IMR-90 (cell line): ENCODE data around the gene ANKRD11. TPM values are rescaled to one million over a fixed set of nuclear protein-coding genes. Genes with fewer than 3 reads are reported as not detected.

Experiments
- ATAC-seq: fragments of 200-7000 bp; cut with Tn5 transposase; 2 replicates; pipeline ENCODE4 v1.9.1; 2020; ENCODE audit warnings: low read depth, mild to moderate bottlenecking, moderate library complexity
- BruUV-seq: library from RNA; stranded (reverse); fragments of 400-500 nt; replicated peaks from 2 replicates; lab custom pipeline; 2021; lab: Mats Ljungman, UMichigan
- CTCF ChIA-PET: fragments of 300-600 bp; formaldehyde crosslinking; extraction: SDS; loops from one replicate; lab custom pipeline; 2021; ENCODE audit warnings: antibody characterized with exemption; lab: Yijun Ruan, JAX
- POLR2A ChIA-PET: fragments of 300-600 bp; sonication (Branson Sonifier 250); formaldehyde crosslinking; loops from one replicate; lab custom pipeline; 2022; ENCODE audit warnings: antibody characterized with exemption; ENCODE audit not compliant: unreplicated experiment; lab: Charles Lee
- DNase-seq: peaks from one replicate; pipeline ENCODE4 v3.0.0; 2013
- H2AFZ ChIP-seq: replicated peaks from 2 replicates; pipeline ENCODE3; 2013; ENCODE audit warnings: low read length, mild to moderate bottlenecking; ENCODE audit not compliant: poor library complexity
- H2AK5ac ChIP-seq: 2 replicates; pipeline ENCODE4 v1.6.1; 2013; ENCODE audit warnings: low read depth, low read length, inconsistent platforms
- H2AK9ac ChIP-seq: replicated peaks from 2 replicates; pipeline ENCODE3; 2013; ENCODE audit warnings: mild to moderate bottlenecking, low read depth, low read length, moderate library complexity; ENCODE audit not compliant: poor library complexity
- H2BK120ac ChIP-seq: 2 replicates; pipeline ENCODE4 v1.6.1; 2013; ENCODE audit warnings: low read depth, low read length, inconsistent platforms
- H2BK15ac ChIP-seq: 3 replicates; pipeline ENCODE4 v1.6.1; 2013; ENCODE audit warnings: low read depth, low read length, inconsistent platforms
- H2BK20ac ChIP-seq: 2 replicates; pipeline ENCODE4 v1.6.1; 2013; ENCODE audit warnings: low read depth, mild to moderate bottlenecking, inconsistent platforms, low read length, moderate library complexity
- H2BK5ac ChIP-seq: 2 replicates; pipeline ENCODE4 v1.6.1; 2013; ENCODE audit warnings: mild to moderate bottlenecking, low read depth, low read length, inconsistent platforms; ENCODE audit not compliant: poor library complexity, severe bottlenecking
- H3K14ac ChIP-seq: replicated peaks from 2 replicates; pipeline ENCODE4 v1.6.1; 2013; ENCODE audit warnings: low read depth, low read length, inconsistent platforms
- H3K18ac ChIP-seq: 2 replicates; pipeline ENCODE4 v1.6.1; 2013; ENCODE audit warnings: low read depth, low read length, control low read depth
- H3K23ac ChIP-seq: 2 replicates; pipeline ENCODE4 v1.6.1; 2013; ENCODE audit warnings: low read depth, low read length, inconsistent platforms
- H3K27ac ChIP-seq: 2 replicates; pipeline ENCODE4 v1.5.1; 2013; ENCODE audit warnings: mild to moderate bottlenecking, control low read depth, low read length; ENCODE audit not compliant: insufficient read depth
- H3K27me3 ChIP-seq: 2 replicates; pipeline ENCODE4 v1.6.1; 2013; ENCODE audit warnings: low read length; ENCODE audit not compliant: control insufficient read depth, insufficient read depth
- H3K36me3 ChIP-seq: 2 replicates; pipeline ENCODE4 v1.6.1; 2013; ENCODE audit warnings: low read length, mixed read lengths; ENCODE audit not compliant: control insufficient read depth, insufficient read depth
- H3K4ac ChIP-seq: 2 replicates; pipeline ENCODE4 v1.6.1; 2013; ENCODE audit warnings: low read depth, low read length, inconsistent platforms
- H3K4me1 ChIP-seq: 2 replicates; pipeline ENCODE4 v1.6.1; 2013; ENCODE audit warnings: low read length, mixed read lengths; ENCODE audit not compliant: control insufficient read depth, insufficient read depth
- H3K4me2 ChIP-seq: 2 replicates; pipeline ENCODE4 v1.6.1; 2013; ENCODE audit warnings: low read depth, mild to moderate bottlenecking, control low read depth, low read length, moderate library complexity
- H3K4me3 ChIP-seq: 2 replicates; pipeline ENCODE4 v1.5.1; 2013; ENCODE audit warnings: low read depth, mild to moderate bottlenecking, control low read depth, low read length, moderate library complexity; ENCODE audit not compliant: insufficient read depth
- H3K56ac ChIP-seq: 2 replicates; pipeline ENCODE4 v1.6.1; 2013; ENCODE audit warnings: low read length, inconsistent platforms; ENCODE audit not compliant: insufficient read depth; ENCODE audit errors: extremely low read depth
- H3K79me1 ChIP-seq, 2 experiments: 2 replicates each; pipeline ENCODE4 v1.6.1; 2013; ENCODE audit warnings: low read length in 2 of 2, inconsistent platforms in 1 of 2, low read depth in 1 of 2
- H3K9ac ChIP-seq: 2 replicates; pipeline ENCODE4 v1.6.1; 2013; ENCODE audit warnings: low read depth, low read length, control low read depth
- H3K9me1 ChIP-seq: 2 replicates; pipeline ENCODE4 v1.6.1; 2013; ENCODE audit warnings: low read length, inconsistent platforms; ENCODE audit not compliant: insufficient read depth
- H3K9me3 ChIP-seq: 2 replicates; pipeline ENCODE4 v1.6.1; 2013; ENCODE audit warnings: low read length; ENCODE audit not compliant: control insufficient read depth, insufficient read depth
- H4K20me1 ChIP-seq: 2 replicates; pipeline ENCODE4 v1.6.1; 2013; ENCODE audit warnings: low read length, inconsistent platforms; ENCODE audit not compliant: insufficient read depth
- H4K5ac ChIP-seq: 2 replicates; pipeline ENCODE4 v1.6.1; 2013; ENCODE audit warnings: mild to moderate bottlenecking, low read depth, low read length, control low read depth
- H4K8ac ChIP-seq, 2 experiments: 2 replicates each; pipeline ENCODE4 v1.6.1; 2013; ENCODE audit warnings: low read depth in 2 of 2, low read length in 2 of 2, control low read depth in 1 of 2, inconsistent platforms in 1 of 2
- H4K91ac ChIP-seq: 2 replicates; pipeline ENCODE4 v1.6.1; 2013; ENCODE audit warnings: low read depth, low read length, inconsistent platforms; ENCODE audit not compliant: insufficient read depth
- BHLHE40 ChIP-seq: fragments of 150-350 bp; IDR thresholded peaks from 2 replicates; pipeline ENCODE4 v1.6.1; 2016; ENCODE audit warnings: mild to moderate bottlenecking, low read depth, low read length
- CEBPB ChIP-seq: IDR thresholded peaks from 2 replicates; pipeline ENCODE4 v1.6.1; 2012; ENCODE audit warnings: low read depth, low read length, improper control_type of control experiment
- RCOR1 ChIP-seq: IDR thresholded peaks from 2 replicates; pipeline ENCODE4 v1.6.1; 2012; ENCODE audit warnings: mild to moderate bottlenecking, low read length, improper control_type of control experiment; ENCODE audit not compliant: insufficient replicate concordance
- WGBS, 2 experiments: methylation state at CpG; one replicate each; pipeline versions ENCODE4 v1.1.5 to v1.1.7; 2013; ENCODE audit warnings: missing lambda C conversion rate in 2 of 2; ENCODE audit not compliant: insufficient read length in 1 of 2; ENCODE audit errors: extremely low coverage in 2 of 2; 5-methylcytosine and 5-hydroxymethylcytosine counted together
- dilution Hi-C: fragments of 300-500 bp; cut with HindIII; formaldehyde crosslinking; loops from one replicate; pipeline ENCODE4 v1.14.3; 2018; ENCODE audit warnings: low sequenced_read_pairs; ENCODE audit not compliant: unreplicated experiment
- in situ Hi-C: fragments of 300-500 bp; cut with MboI; formaldehyde crosslinking; loops from 3 replicates; pipeline ENCODE4 v1.14.3; 2019; ENCODE audit warnings: low sequenced_read_pairs, inconsistent platforms, mixed read lengths
- intact Hi-C: fragments of 100-400 bp; cut with micrococcal nuclease; formaldehyde crosslinking; loops from 2 replicates; pipeline ENCODE4 v1.10.0; 2022
- polyA plus RNA-seq, 3 experiments: library from polyadenylated mRNA; depleted of rRNA; stranded (reverse); fragments of >200 nt; gene quantifications; 2 replicates each; pipeline ENCODE4 v1.2.3, GENCODE V29; 2012; ENCODE audit warnings: low replicate concordance in 1 of 3
- total RNA-seq: library from RNA; depleted of rRNA; stranded (reverse); fragments of >200 nt; gene quantifications from 2 replicates; pipeline ENCODE4 v1.2.3, GENCODE V29; 2012

The ANKRD11 gene
- total and polyA plus RNA-seq, 2 of the 4 experiments (the other 2 are of a cell fraction) = 46.8 to 71.9 TPM

DNA sequence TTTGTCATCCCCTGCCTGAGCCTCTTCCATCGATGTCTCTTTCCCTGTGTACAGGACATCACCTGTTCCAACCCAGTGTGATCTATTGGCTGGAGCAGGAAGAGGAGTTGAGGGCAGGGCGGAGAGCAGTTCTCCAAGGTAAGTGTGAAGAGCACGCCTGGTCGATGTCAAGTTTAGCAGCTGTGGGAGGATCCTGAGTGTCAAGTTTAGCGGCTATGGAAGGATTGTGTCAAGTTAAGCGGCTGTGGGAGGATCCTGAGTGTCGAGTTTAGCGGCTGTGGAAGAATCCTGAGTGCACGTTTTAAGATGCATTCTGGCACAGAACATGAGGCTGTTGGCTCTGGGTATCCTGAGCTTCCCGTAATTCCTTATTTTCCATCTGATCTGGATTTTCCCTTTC, 265.7 kb downstream of the ANKRD11 start:
- H3K18ac ChIP-seq = no peak overlapping the region
- no peak overlapping the region for H3K9ac ChIP-seq
- intact Hi-C loops (no loop called here), in situ Hi-C loops (no loop called here), dilution Hi-C loops (no loop called here)
- peaks cover 69% of the 10 kb centered on the region for H3K36me3 ChIP-seq
- no peak overlapping the region for H2AFZ ChIP-seq
- H3K4me2 ChIP-seq = no peak overlapping the region
- no peak overlapping the region for H2AK9ac ChIP-seq
- 100% methylated on average over 5 of the region's 10 CpGs; no CpG with 5 or more reads in 1 of the 2 experiments for WGBS, 2 experiments
- no peaks in the 10 kb centered on the region for H4K20me1 ChIP-seq
- H4K5ac ChIP-seq = no peak overlapping the region
- H3K4me3 ChIP-seq = no peak overlapping the region
- H3K23ac ChIP-seq = no peak overlapping the region
- H2AK5ac ChIP-seq = no peak overlapping the region
- ChIA-PET CTCF (no interaction called here), POLR2A (no interaction called here)
- DNase-seq (no peak), ATAC-seq (no peak)
- H3K27me3 ChIP-seq = no peaks in the 10 kb centered on the region
- no peak overlapping the region for H3K14ac ChIP-seq
- H4K8ac ChIP-seq = no peak overlapping the region
- no peak overlapping the region for H3K27ac ChIP-seq
- no peak overlapping the region for H2BK20ac ChIP-seq
- no TSS peak for BruUV-seq
- no peak overlapping the region for H2BK15ac ChIP-seq
- no peak overlapping the region for H4K91ac ChIP-seq
- no peak for TF ChIP-seq CEBPB
- TF ChIP-seq RCOR1 = no peak
- no peak for TF ChIP-seq BHLHE40
- no peak overlapping the region for H3K4ac ChIP-seq
- peaks cover 38 to 39% of the 10 kb centered on the region in 2 experiments for H3K79me1 ChIP-seq
- no peaks in the 10 kb centered on the region for H3K4me1 ChIP-seq
- 0 out of 2 replicates have a peak, but pooled peaks cover 3% of the 10 kb centered on the region for H3K9me1 ChIP-seq
- peaks cover 33% of the 10 kb centered on the region for H3K9me3 ChIP-seq
- H3K56ac ChIP-seq = no peak overlapping the region
- no peak overlapping the region for H2BK120ac ChIP-seq
- H2BK5ac ChIP-seq = no peak overlapping the region
